ENCODE measurements around the gene PLPPR3.

DNA sequence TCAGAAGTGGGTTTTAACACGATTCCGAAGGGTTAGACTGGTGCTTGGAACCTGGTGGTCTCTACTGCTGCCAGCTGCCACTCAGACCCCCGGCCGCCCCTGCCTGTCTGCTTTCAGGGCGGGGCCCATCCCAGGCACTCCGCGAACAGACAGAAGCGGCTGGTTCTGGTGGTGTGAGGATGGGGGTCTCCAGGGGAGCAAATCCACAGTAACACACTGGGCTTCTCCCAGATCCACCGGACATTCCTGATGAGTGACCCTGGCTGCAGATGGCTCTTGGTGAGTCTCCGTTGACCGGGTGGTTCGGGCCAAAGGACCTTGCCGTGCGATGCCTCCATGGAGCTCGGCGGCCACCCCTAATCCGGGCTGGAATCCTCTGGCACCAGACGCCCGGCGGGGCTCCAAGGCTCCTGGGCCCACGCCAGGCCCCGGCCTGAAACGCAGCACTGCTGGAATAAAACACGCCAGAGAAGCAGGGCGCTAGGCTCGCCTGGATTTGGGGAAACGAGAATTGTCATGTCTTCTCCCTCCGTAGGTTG is 26.6 kb downstream of the PLPPR3 start:
- no peak for TF ChIP-seq TAF1 (IDR thresholded peaks at IDR 0.05; ENCODE audit: borderline replicate concordance, insufficient read depth, low read length)
- TF ChIP-seq POLR2AphosphoS5 (IDR thresholded peaks at IDR 0.05; ENCODE audit: low read depth, low read length): no peak
- TF ChIP-seq FOXP2 (optimal IDR thresholded peaks at IDR 0.05; ENCODE audit: borderline replicate concordance, extremely low read depth, extremely low read length, insufficient read depth): no peak
- no peak for TF ChIP-seq SIN3A (IDR thresholded peaks at IDR 0.05; ENCODE audit: borderline replicate concordance, insufficient read depth, low read length)

Measured in PFSK-1 (cell line).